OCI-LY7 (cell line): ENCODE data around the gene MEMO1.
"Not testable (repeated sequence)": the region's sequence is repeated elsewhere in the genome, so short reads cannot be mapped to it uniquely, and the experiment has no call there.

Source experiments
- CTCF ChIP-seq: fragments of 200-600 bp; sonication (generic); conservative IDR thresholded peaks from 2 replicates; pipeline ENCODE4 v1.5.1; 2014; ENCODE audit warnings: mild to moderate bottlenecking, antibody characterized with exemption, low read length, moderate library complexity, mixed read lengths
- EZH2phosphoT487 ChIP-seq: fragments of 200-600 bp; sonication (generic); IDR thresholded peaks from 2 replicates; pipeline ENCODE4 v1.6.1; 2018; ENCODE audit warnings: low read depth, borderline replicate concordance, mild to moderate bottlenecking, mixed run types, antibody characterized with exemption, low read length, moderate library complexity, mixed read lengths

GRCh38 chr2:32010280-32010669, 533 bp downstream of the MEMO1 start:
- TF ChIP-seq CTCF, EZH2phosphoT487: not testable (repeated sequence)
